ENCODE measurements around the gene PPP1R11. TPM values are rescaled to one million over a fixed set of nuclear protein-coding genes. Genes with fewer than 3 reads are reported as not detected.
"Not testable (repeated sequence)": the region's sequence is repeated elsewhere in the genome, so short reads cannot be mapped to it uniquely, and the experiment has no call there.

PPP1R11 gene
- total RNA-seq, 1 experiment from 2014 or later = 35.5 TPM

DNA sequence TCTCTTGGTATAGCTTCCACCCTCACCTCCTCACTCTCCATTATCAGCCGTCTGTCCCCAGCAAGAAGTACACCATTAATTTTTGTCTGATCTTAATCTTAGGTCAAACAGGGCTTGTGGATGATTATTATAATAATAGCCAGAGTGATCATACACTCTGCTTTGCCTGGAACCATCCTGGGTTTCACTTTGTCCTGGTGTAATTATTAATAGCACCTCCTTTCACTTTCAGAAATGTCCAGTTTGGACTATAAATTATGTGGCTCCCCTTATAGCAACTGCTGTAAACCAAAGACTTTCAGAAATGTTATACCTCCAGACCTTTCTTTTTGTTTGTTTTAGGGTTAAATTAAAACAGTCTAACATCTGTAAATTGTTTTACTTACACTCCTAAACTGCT lies 46.8 kb downstream of the PPP1R11 start:
- Mint-ChIP-seq H3K4me3 (ENCODE audit: unreplicated experiment) (no peak overlapping the region), H3K27ac (ENCODE audit: unreplicated experiment) (no peak overlapping the region), H3K4me1 (ENCODE audit: low read depth, unreplicated experiment) (peaks cover 32% of the 10 kb centered on the region), H3K9me3 (ENCODE audit: unreplicated experiment) (no peaks in the 10 kb centered on the region), H3K36me3 (ENCODE audit: insufficient read depth, unreplicated experiment) (no peaks in the 10 kb centered on the region), H3K27me3 (ENCODE audit: insufficient read depth, unreplicated experiment) (no peaks in the 10 kb centered on the region)
- BruUV-seq (replicated peaks) = no TSS peak
- Histone ChIP-seq H3K9me3 (no peaks in the 10 kb centered on the region), H3K4me3 (ENCODE audit: low read depth, low read length) (no peak overlapping the region), H3K4me1 (peaks cover 26% of the 10 kb centered on the region), H3K36me3 (ENCODE audit: control insufficient read depth, insufficient read depth, low read length) (no peaks in the 10 kb centered on the region), H3K27me3 (replicated peaks; ENCODE audit: control insufficient read depth, insufficient read depth, low read length) (no peaks in the 10 kb centered on the region)
- ChIA-PET CTCF (interaction anchor here (1.8 kb wide), 1 partner anchor 17 kb away, joined by 5 read pairs; no protein-coding TSS in a partner anchor), POLR2A (no interaction called here)
- TF ChIP-seq, protein P1, sequence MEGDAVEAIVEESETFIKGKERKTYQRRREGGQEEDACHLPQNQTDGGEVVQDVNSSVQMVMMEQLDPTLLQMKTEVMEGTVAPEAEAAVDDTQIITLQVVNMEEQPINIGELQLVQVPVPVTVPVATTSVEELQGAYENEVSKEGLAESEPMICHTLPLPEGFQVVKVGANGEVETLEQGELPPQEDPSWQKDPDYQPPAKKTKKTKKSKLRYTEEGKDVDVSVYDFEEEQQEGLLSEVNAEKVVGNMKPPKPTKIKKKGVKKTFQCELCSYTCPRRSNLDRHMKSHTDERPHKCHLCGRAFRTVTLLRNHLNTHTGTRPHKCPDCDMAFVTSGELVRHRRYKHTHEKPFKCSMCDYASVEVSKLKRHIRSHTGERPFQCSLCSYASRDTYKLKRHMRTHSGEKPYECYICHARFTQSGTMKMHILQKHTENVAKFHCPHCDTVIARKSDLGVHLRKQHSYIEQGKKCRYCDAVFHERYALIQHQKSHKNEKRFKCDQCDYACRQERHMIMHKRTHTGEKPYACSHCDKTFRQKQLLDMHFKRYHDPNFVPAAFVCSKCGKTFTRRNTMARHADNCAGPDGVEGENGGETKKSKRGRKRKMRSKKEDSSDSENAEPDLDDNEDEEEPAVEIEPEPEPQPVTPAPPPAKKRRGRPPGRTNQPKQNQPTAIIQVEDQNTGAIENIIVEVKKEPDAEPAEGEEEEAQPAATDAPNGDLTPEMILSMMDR (IDR thresholded peaks at IDR 0.05; ENCODE audit: insufficient read depth in 1 of 2, low read depth in 1 of 2, low read length in 1 of 2, severe bottlenecking in 1 of 2, unreplicated experiment in 1 of 2) = no peak
- intact Hi-C loops (cut with micrococcal nuclease; ENCODE audit: unreplicated experiment) = no loop called here
- no peak for DNase-seq

GRCh38 chr6:30116724-30117123 lies 49.7 kb downstream of the PPP1R11 start:
- Mint-ChIP-seq H3K27ac (ENCODE audit: unreplicated experiment) (no peak overlapping the region), H3K27me3 (ENCODE audit: insufficient read depth, unreplicated experiment) (no peaks in the 10 kb centered on the region), H3K9me3 (ENCODE audit: unreplicated experiment) (no peaks in the 10 kb centered on the region), H3K4me1 (ENCODE audit: low read depth, unreplicated experiment) (peaks cover 35% of the 10 kb centered on the region), H3K36me3 (ENCODE audit: insufficient read depth, unreplicated experiment) (no peaks in the 10 kb centered on the region), H3K4me3 (ENCODE audit: unreplicated experiment) (no peak overlapping the region)
- Histone ChIP-seq H3K4me1 (peaks cover 37% of the 10 kb centered on the region), H3K9me3 (no peaks in the 10 kb centered on the region), H3K36me3 (ENCODE audit: control insufficient read depth, insufficient read depth, low read length) (no peaks in the 10 kb centered on the region), H3K27me3 (replicated peaks; ENCODE audit: control insufficient read depth, insufficient read depth, low read length) (no peaks in the 10 kb centered on the region), H3K4me3 (ENCODE audit: low read depth, low read length) (no peak overlapping the region)
- DNase-seq = no peak
- intact Hi-C loops (cut with micrococcal nuclease; ENCODE audit: unreplicated experiment) = no loop called here
- TF ChIP-seq, protein P1 (IDR thresholded peaks at IDR 0.05; ENCODE audit: insufficient read depth in 1 of 2, low read depth in 1 of 2, low read length in 1 of 2, severe bottlenecking in 1 of 2, unreplicated experiment in 1 of 2) = no peak
- no TSS peak for BruUV-seq (replicated peaks)
- ChIA-PET POLR2A (no interaction called here), CTCF (interaction anchor here (0.6 to 0.7 kb wide), 2 partner anchors 28 to 131 kb away, joined by 3 to 11 read pairs; no protein-coding TSS in a partner anchor)

- Mint-ChIP-seq H3K4me1 (ENCODE audit: low read depth, unreplicated experiment) (peaks cover 29% of the 10 kb centered on the region), H3K27ac (ENCODE audit: unreplicated experiment) (peak overlapping the region; percentile 54)
- H3K9me3 ChIP-seq; H3K4me3 Mint-ChIP-seq (ENCODE audit: unreplicated experiment); H3K27me3 ChIP-seq (replicated peaks; ENCODE audit: control insufficient read depth, insufficient read depth, low read length); H3K27me3 Mint-ChIP-seq (ENCODE audit: insufficient read depth, unreplicated experiment); POLR2A ChIA-PET; H3K9me3 Mint-ChIP-seq (ENCODE audit: unreplicated experiment); H3K4me3 ChIP-seq (ENCODE audit: low read depth, low read length); BruUV-seq (replicated peaks); DNase-seq; CTCF ChIA-PET; H3K36me3 ChIP-seq (ENCODE audit: control insufficient read depth, insufficient read depth, low read length); H3K36me3 Mint-ChIP-seq (ENCODE audit: insufficient read depth, unreplicated experiment); intact Hi-C loops (cut with micrococcal nuclease; ENCODE audit: unreplicated experiment): not testable (repeated sequence)
- peaks cover 36% of the 10 kb centered on the region for H3K4me1 ChIP-seq
Measured at GRCh38 chr6:30118691-30119090, 51.7 kb downstream of the PPP1R11 start.

Other genes starting within 250 kb of the PPP1R11 start
- 0.88 TPM in 1 of 2 replicates, not detected in the other for gene HLA-G, start 239.4 kb upstream of the PPP1R11 start, total RNA-seq (2022)
- gene HLA-A, start 124.7 kb upstream of the PPP1R11 start, total RNA-seq (2022) = 192 and 198 TPM in 2 replicates
- 26.1 and 27.6 TPM in 2 replicates for gene POLR1H, start 5.9 kb upstream of the PPP1R11 start, total RNA-seq (2022)
- 0.23 and 0.37 TPM in 2 replicates for gene RNF39, start 8.6 kb downstream of the PPP1R11 start, total RNA-seq (2022)
- gene TRIM31, start 45.9 kb downstream of the PPP1R11 start, total RNA-seq (2022) = 0.70 and 0.74 TPM in 2 replicates
- not detected in 2 replicates for gene TRIM40, start 68.9 kb downstream of the PPP1R11 start, total RNA-seq (2022)
- 0.95 and 1.4 TPM in 2 replicates for gene TRIM10, start 94.0 kb downstream of the PPP1R11 start, total RNA-seq (2022)
- 5.2 and 6.9 TPM in 2 replicates for gene TRIM15, start 96.3 kb downstream of the PPP1R11 start, total RNA-seq (2022)
- gene TRIM26, start 146.2 kb downstream of the PPP1R11 start, total RNA-seq (2022) = 48.1 and 49.0 TPM in 2 replicates

All from Caco-2 (cell line).